ENCODE results near the gene ATP5F1D.

Gene ATP5F1D

DNA sequence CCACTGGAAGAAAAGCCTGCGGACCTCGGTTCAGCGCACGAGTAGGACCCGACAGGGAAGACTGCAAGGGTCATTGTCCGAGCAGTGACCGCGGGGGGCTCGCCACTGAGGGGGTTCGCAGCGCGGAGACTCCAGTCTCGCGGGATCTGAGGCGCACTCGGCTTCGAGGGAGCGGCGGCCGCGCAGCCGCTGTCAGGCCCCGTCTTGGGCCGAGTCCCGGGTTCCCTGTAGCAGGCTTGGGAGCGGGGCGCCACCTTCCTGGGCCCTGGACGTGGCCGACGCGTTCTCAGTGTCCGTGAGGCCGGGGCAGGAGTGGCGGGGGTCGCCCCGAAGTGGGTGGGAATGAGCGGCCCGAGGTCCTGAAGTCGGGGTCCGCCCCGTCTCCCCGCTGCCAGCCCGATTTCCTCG, 33.3 kb downstream of the ATP5F1D start:
- TF ChIP-seq, protein P1, sequence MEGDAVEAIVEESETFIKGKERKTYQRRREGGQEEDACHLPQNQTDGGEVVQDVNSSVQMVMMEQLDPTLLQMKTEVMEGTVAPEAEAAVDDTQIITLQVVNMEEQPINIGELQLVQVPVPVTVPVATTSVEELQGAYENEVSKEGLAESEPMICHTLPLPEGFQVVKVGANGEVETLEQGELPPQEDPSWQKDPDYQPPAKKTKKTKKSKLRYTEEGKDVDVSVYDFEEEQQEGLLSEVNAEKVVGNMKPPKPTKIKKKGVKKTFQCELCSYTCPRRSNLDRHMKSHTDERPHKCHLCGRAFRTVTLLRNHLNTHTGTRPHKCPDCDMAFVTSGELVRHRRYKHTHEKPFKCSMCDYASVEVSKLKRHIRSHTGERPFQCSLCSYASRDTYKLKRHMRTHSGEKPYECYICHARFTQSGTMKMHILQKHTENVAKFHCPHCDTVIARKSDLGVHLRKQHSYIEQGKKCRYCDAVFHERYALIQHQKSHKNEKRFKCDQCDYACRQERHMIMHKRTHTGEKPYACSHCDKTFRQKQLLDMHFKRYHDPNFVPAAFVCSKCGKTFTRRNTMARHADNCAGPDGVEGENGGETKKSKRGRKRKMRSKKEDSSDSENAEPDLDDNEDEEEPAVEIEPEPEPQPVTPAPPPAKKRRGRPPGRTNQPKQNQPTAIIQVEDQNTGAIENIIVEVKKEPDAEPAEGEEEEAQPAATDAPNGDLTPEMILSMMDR (conservative IDR thresholded peaks at IDR 0.05) = no peak
- H3K27ac ChIP-seq = peak overlapping the region; percentile 98

GRCh38 chr19:1275260-1275975, 33.9 kb downstream of the ATP5F1D start, which contains the start of gene FAM174C:
Gene FAM174C (plus strand): TSS chr19:1275530. CDS start chr19:1275550, 20 bp downstream.
- peak within 1 kb of the TSS; percentile 98 for H3K27ac ChIP-seq

GRCh38 chr19:1275976-1276627, 34.6 kb downstream of the ATP5F1D start:
- TF ChIP-seq, protein P1 (conservative IDR thresholded peaks at IDR 0.05) = no peak
- peak overlapping the region; percentile 98 for H3K27ac ChIP-seq

More at GRCh38 chr19:1275260-1275975, 33.9 kb downstream of the ATP5F1D start, which contains the start of gene FAM174C:
- TF ChIP-seq, protein P1 (conservative IDR thresholded peaks at IDR 0.05) = no peak

DNA sequence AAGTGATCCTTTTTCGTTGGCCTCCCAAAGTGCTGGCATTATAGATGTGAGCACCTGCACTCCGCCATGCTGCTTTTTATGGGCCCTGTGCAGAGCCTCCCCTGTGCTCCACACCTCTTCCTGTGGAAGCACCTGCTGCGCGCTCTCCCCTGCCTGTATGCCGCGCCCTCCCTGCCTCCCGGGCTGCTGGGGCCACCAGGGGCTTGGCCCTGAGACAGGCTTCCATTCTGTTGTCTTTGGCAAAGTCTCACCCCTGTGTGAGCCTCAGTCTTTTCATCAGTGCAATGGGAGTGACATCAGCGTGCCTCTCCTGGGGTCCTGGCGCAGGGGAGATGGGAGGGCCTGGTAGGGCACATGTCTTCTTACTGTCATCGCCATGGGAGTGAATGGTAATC, 35.1 kb downstream of the ATP5F1D start:
- TF ChIP-seq, protein P1 (conservative IDR thresholded peaks at IDR 0.05) = no peak
- H3K27ac ChIP-seq = peak overlapping the region; percentile 98

- TF ChIP-seq, protein P1 (conservative IDR thresholded peaks at IDR 0.05) = no peak
- H3K27ac ChIP-seq = peak overlapping the region; percentile 98
Measured at GRCh38 chr19:1277061-1277460, 35.5 kb downstream of the ATP5F1D start.

- TF ChIP-seq, protein P1 (conservative IDR thresholded peaks at IDR 0.05) = no peak
- H3K27ac ChIP-seq = no peak overlapping the region
Measured at GRCh38 chr19:1278074-1278473, 36.5 kb downstream of the ATP5F1D start.
